ENCODE results near the gene CAMK1D.

- TF ChIP-seq, protein P1, sequence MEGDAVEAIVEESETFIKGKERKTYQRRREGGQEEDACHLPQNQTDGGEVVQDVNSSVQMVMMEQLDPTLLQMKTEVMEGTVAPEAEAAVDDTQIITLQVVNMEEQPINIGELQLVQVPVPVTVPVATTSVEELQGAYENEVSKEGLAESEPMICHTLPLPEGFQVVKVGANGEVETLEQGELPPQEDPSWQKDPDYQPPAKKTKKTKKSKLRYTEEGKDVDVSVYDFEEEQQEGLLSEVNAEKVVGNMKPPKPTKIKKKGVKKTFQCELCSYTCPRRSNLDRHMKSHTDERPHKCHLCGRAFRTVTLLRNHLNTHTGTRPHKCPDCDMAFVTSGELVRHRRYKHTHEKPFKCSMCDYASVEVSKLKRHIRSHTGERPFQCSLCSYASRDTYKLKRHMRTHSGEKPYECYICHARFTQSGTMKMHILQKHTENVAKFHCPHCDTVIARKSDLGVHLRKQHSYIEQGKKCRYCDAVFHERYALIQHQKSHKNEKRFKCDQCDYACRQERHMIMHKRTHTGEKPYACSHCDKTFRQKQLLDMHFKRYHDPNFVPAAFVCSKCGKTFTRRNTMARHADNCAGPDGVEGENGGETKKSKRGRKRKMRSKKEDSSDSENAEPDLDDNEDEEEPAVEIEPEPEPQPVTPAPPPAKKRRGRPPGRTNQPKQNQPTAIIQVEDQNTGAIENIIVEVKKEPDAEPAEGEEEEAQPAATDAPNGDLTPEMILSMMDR (IDR thresholded peaks at IDR 0.05; ENCODE audit: low read length), result no peak
- no peak for TF ChIP-seq EZH2 (optimal IDR thresholded peaks at IDR 0.05; ENCODE audit: low read depth, low read length)
These were observed 373.9 kb downstream of the CAMK1D start for GRCh38 chr10:12723220-12723619.
